NCI-H526 (cell line): ENCODE results near the gene CBX7.

Experiments
- DNase-seq, 2 experiments: peaks; one replicate each; lab custom pipeline; 2025; lab: John Stamatoyannopoulos, UW

The CBX7 gene

DNA sequence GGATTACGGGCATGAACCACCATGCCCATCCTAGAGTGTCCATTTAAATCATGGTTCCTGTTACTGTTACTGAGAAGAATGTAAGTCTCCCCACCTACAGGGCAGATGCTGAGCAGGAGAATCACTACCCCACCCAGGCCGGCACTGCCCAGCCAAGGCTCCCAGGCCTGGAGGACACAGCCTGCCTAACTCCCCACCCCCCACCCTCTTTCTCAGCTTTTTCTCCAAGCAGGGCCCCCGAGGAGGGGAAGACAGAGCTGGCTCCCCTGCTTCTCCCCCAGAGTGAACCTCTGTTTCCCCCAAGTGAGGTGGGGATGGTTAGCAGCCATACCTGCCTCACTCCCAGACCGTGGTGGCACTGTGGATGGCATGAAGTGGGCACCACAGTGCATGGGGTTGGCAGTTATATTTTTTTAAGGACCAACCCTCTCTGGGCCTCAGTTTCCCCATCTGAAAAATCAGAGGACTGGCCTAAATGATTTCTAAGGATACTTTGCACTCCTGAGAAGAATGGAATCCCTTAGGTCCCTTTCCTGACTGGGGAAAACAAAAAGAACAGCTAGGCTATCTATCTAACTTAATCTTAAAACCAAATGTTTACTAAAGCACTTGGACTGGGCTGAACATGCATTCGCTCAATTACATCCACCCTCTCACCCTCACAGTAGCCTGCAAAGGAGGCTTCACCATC is 5.0 kb downstream of the CBX7 start:
- DNase-seq = no peak

DNA sequence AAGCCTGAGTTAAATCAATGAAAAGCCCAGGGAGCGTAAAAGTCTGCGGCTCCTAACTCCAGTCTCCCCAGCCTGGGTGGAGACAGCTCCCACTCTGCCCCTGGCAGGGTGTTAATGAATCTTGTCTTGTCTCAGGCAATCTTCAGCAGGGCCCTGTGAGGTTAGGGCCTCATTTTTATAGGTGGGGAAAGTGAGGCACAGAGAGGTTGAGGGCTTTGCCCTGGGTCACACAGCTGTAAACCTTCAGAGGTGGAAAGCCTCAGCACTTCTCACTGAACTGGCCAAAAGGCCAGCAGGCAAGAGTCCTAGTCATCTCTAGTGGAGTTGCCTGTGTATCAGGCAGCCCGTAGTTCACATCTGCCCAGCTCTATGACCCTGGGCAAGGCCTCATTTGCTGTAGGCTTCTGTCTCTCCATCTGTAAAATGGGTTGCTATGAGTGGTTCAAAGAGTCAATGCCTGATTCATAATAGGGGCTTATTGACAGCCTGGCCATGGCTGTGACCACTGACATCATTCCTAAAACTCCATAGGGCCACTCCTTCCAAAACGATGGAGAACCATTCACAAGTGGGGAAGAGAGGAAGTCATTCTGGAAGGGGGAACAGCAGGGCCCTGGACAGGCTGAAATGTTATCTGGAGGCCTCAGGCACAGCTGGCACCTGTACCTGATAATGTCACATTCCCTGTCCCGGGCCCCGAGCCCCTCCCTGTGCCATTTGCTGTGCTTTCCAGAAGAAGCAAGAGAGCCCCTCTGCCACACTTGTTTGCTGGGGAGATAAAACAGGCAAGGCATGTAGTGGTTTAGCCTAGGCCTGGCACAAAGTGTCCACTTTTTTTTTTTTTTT is 6.0 kb downstream of the CBX7 start:
- DNase-seq = no peak

- no peak for DNase-seq
These were observed 8.2 kb downstream of the CBX7 start for GRCh38 chr22:39144101-39144767.

DNA sequence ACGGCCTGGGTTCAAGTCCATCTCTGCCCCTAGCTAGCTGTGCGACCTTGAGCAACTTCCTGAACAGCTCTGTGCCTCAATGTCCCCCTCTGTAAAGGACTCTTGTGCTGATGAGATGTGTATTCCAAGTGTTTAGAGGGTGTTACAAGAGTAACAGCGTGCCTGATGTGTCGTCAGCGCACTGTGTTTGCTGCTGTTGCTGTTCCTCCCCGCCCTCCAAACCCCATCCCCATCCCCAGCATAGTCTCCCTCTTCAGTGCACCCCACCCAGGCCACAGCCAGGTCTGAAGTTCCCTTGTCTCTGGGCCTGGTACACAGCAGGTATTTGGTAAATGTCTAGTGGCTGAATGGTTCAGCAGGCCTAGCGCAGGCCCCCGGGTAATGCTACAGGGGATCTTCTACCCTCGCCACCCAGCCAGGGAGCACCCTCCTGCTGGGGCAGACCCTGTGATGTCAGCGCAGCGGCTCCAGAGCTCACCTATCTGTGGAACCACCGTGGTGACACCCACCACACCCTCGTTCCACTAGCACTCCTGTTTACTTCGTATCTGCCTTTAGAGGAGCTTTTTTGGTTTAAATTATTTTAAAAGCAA is 10.3 kb downstream of the CBX7 start:
- no peak for DNase-seq

DNA sequence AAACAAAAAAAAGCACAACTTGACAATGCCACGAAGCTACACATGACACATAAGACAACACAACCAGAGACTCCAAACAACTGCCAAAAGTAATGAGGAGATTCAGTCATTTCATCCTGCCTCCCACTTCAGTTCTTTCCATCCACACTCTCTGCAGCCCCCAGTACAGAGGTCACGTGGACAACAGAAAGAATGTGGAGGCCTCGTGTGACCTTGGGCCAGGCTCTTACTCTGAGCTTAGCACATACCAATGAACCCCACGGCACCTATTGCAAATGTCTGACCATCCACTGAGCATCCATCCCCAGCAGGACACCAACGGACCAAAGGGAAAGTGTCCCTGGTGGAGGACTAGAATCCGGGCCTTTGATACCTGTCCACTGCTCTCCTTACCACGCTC is 12.5 kb downstream of the CBX7 start:
- DNase-seq = no peak

DNA sequence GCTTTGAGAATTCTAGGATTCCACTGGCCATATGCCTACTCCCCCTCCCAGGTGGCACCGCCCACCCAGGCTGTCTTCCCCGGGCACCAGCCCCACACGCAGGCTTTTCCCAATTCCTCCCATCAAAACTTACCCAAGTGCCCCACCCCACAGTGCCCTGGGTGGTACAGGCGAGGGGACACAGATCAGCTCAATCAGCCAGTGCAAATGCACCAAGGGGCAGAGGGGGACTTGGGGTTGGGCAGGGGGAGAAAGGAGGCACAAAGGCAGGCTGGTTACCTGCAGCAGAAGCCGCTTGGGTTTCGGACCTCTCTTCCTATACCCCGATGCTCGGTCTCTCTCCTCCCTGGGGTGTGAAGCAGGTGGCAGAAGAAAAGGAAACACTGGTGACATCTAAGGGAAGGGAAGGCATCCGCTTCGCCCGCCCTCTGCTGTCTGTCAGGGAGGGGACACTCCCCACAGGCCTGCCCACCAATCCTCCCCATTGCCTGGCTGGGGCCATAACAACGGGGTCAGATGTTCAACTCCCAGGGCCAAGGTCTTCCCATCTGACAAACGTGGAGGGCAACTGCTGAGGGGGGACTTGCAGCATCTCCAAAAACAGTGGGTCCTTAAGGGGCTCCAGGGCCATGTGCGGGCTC is 14.0 kb downstream of the CBX7 start:
- DNase-seq = no peak

GRCh38 chr22:39136317-39136716 is 16.2 kb downstream of the CBX7 start:
- DNase-seq = no peak

DNA sequence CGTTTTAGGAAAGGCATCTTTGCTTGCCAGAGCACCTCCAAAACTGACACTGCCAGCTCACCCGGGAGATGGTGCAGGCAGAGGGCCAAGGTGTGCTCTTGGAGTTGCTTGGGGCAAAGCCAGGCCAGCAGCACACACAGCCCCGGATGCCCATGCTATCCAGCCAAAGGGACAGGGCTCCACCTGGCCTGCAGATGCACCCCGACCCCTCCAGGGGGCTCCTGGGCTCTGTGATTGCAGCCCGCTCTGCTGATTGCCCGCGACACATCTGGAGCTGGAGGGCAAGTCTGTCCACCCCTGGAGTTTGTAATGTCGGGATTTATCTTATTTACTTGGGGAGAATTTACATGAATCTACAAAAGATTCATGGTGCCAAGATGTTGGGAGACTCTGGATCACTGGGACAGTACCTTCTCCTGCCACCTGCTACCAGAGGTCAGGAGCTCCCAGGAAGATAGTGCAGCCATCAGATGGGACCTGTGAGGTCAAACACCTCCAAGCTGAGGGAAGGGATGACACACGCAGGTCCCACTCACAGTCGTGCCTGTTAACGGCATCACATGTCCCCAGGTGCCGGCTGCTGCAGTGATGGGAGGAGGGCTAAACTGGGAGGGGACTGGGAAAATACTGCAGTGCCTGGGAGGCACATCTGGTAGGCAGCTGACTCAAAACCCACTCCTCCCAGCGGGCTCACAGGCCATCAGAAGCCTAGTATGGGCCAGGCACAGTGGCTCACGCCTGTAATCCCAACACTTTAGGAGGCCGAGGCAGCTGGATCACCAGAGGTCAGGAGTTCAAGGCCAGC is 17.2 kb downstream of the CBX7 start:
- DNase-seq = peak in 1 of 2 experiments; percentile 51

DNA sequence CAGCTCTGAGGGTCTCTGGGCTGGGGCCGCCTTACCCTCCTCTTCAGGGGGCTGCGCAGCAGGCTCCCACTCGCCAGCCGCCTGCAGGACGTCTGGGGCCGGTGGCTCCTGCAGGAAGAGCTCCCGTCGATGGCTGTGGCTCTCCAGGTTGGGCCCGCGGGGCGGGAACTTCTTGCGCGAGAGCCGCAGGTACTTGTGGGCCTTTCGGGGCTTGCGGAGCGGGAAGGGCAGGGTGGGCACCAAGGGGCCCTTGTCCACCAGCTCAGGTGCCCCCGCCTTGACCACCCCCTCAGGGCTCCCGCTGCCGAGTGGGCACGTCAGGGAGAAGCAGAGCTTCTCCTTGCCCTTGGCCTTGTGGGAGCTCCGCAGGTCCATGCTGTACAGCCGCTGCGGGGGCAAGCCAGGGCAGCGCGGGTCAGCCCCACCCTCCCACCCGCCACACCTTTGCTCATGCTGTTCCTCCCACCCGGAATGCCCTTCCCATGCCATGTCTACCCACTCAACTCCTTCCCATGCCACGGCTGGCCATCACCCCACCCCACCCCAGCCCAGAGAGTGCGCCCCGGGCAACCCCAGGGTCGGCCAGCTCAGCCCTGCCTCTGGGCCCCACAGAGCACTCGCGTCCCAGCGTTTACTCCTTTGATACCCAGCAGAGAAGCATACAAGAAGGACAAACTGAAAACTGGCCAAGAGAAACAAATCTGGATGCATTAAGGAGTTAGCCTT is 18.0 kb downstream of the CBX7 start:
- no peak for DNase-seq

DNA sequence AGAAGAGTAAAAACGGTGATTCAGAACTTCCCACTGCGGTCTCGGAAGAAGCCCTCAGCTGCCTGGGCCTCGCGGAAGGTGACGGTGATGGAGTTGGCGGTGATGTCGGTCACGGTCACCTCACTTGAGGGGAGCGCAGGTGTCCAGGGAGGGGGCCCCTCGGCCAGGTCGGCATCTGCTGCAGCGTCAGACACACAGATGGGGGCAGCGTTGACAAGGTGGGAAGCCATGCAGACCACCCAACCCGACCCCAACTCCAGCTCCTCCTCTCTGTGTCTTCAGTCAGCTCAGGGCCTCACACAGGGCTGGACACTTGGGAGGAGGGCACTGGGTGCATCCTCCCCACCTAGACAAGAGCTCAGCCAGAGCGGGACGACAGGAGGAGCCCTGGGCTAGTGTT is 18.6 kb downstream of the CBX7 start:
- no peak for DNase-seq

DNA sequence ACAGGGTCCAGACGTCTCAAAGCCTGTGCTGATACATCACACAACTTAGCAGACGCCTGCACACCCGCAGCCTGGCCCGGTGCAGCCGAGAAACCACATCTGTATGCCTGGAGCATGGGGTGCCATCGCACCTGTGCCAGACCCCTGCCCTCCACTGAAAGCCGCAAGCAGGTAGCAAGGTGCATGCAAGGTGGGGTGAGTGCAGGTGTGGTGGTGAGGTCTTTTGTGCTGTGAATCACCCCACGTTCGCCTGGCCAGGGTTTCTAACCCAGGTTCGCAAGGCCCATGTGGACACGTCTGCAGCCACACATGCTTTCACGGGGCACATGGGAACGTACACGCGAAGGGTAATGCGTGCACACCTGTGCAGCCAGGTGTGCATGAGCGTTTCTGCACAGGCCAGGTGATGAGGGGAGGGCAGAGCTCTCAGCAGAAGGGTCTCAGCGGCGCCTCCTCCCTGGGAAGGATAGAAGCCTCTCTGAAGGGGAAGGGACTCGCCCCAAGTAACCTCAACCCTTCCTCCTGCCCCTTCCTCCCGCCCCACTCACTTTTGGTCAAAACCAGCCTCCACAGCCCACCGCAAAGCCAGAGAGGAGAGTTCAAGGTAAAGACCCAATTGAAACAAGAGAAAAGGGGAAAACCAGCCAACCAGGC is 19.5 kb downstream of the CBX7 start:
- no peak for DNase-seq

- DNase-seq = no peak
These were observed 20.2 kb downstream of the CBX7 start for GRCh38 chr22:39132281-39132680.

- no peak for DNase-seq
These were observed 21.3 kb downstream of the CBX7 start for GRCh38 chr22:39130892-39131855.

- no peak for DNase-seq
These were observed 22.3 kb downstream of the CBX7 start for GRCh38 chr22:39130152-39130704.

- no peak for DNase-seq
These were observed 22.7 kb downstream of the CBX7 start for GRCh38 chr22:39129746-39130145.

GRCh38 chr22:39129081-39129480 is 23.4 kb downstream of the CBX7 start:
- no peak for DNase-seq

- no peak for DNase-seq
These were observed 24.0 kb downstream of the CBX7 start for GRCh38 chr22:39128508-39128907.

DNA sequence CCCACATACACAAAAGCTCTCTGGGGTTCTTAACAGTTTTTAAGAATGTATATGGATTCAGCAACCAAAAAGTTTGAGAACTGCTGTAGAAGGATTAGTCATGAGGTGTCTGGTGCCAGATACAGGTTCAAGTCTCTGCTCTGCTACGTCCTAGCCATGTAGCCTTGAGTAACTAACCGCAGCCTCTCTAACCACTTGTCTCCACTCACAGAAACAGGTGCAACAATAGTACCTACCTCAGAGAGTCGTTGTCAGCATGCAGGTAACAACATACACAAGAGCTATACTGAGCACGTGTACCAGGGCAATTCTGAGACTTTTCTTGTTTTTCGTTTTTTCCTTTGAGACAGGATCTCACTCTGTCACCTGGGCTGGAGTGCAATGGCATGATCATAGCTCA is 26.9 kb downstream of the CBX7 start:
- no peak for DNase-seq
